ENCODE measurements around the gene PHAF1.

DNA sequence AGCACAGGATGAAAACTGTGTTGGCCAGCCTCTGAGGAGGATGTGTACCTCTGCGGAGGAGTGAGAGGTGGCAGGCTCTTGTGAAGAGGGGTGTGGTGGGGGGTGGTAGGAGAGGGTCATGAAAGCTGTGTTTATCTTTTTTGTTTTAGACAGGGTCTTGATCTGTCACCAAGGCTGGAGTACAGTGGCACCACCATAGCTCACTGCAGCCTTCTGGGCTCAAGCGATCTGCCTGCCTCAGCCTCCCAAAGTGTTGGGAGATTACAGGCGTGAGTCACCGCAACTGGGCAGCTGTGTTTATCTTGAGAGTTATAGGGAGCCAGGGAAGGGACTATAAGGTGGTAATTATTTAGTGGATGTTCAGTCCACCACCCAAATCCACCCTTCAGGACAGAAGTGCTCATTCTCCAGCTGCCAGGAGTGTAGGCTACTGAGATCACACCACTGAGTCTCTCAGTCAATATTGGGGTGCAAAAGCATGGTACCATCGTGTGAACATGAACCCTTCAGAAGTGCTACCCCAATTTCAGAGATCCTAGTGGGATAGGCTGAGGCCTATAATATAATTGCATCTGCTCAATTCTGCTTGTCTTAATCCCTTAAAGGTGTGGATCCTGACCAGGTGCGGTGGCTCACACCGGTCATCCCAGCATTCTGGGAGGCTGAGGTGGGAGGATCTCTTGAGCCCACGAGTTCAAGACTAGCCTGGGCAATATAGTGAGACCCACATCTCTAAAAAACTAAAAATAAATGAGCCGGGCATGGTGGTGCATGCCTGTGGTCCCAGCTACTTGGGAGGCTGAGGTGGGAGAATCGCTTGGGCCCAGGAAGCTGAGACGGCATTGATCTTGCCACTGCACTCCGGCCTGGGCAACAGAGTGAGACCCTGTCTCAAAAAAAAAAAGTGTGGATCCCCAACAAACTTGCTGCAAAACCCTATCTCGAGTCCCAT lies 81.0 kb downstream of the PHAF1 start:
- TF ChIP-seq, protein P1, sequence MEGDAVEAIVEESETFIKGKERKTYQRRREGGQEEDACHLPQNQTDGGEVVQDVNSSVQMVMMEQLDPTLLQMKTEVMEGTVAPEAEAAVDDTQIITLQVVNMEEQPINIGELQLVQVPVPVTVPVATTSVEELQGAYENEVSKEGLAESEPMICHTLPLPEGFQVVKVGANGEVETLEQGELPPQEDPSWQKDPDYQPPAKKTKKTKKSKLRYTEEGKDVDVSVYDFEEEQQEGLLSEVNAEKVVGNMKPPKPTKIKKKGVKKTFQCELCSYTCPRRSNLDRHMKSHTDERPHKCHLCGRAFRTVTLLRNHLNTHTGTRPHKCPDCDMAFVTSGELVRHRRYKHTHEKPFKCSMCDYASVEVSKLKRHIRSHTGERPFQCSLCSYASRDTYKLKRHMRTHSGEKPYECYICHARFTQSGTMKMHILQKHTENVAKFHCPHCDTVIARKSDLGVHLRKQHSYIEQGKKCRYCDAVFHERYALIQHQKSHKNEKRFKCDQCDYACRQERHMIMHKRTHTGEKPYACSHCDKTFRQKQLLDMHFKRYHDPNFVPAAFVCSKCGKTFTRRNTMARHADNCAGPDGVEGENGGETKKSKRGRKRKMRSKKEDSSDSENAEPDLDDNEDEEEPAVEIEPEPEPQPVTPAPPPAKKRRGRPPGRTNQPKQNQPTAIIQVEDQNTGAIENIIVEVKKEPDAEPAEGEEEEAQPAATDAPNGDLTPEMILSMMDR (IDR thresholded peaks at IDR 0.05; ENCODE audit: borderline replicate concordance, extremely low read depth, low read length, poor library complexity, severe bottlenecking): no peak
- no peak for TF ChIP-seq EZH2 (IDR thresholded peaks at IDR 0.05; ENCODE audit: borderline replicate concordance, low read depth, low read length, severe bottlenecking)

All from DND-41 (cell line).